A549 (cell line): ENCODE results near the gene FUBP1. TPM values are rescaled to one million over a fixed set of nuclear protein-coding genes. Genes with fewer than 3 reads are reported as not detected.
"Not testable (repeated sequence)": the region's sequence is repeated elsewhere in the genome, so short reads cannot be mapped to it uniquely, and the experiment has no call there.

ENCODE experiments used
- ATAC-seq, 2 experiments: fragments of 200-7000 bp in 1 of 2; fragments of >200 bp in 1 of 2; cut with Nextera tagmentation in 1 of 2; cut with Tn5 transposase in 1 of 2; 3 replicates each; pipeline versions ENCODE4 v1.8.0 to v1.9.1; 2018 to 2020; ENCODE audit warnings: mild to moderate bottlenecking in 1 of 2, moderate library complexity in 1 of 2
- CTCF ChIA-PET: fragments of 300-600 bp; sonication (Branson Sonifier 250); formaldehyde crosslinking; extraction: SDS; loops from one replicate; lab custom pipeline; 2021; ENCODE audit warnings: antibody characterized with exemption, inconsistent platforms; lab: Yijun Ruan, JAX
- POLR2A ChIA-PET: fragments of 350-600 bp; formaldehyde crosslinking; extraction: SDS; loops from one replicate; lab custom pipeline; 2021; ENCODE audit warnings: antibody characterized with exemption, inconsistent platforms; lab: Yijun Ruan, JAX
- DNase-seq, 2 experiments: peaks; one replicate each; pipeline versions ENCODE4 v3.0.0 to v3.0.0-alpha.2; 2011 to 2016; ENCODE audit warnings: low read depth in 1 of 2, low spot score in 1 of 2
- FAIRE-seq: peaks from 2 replicates; lab custom pipeline; 2011; peaks lifted over from hg19 to GRCh38; lab: Jason Lieb, UNC
- H3K27ac ChIP-seq, 2 experiments: fragments of >200 bp; sonication (Bioruptor Twin); formaldehyde crosslinking; 3 replicates each; pipeline ENCODE4 v1.5.1; 2016 to 2017
- H3K4me1 ChIP-seq: fragments of >200 bp; sonication (Bioruptor Twin); formaldehyde crosslinking; 3 replicates; pipeline ENCODE4 v1.6.1; 2016
- H3K4me2 ChIP-seq: fragments of >200 bp; sonication (Bioruptor Twin); formaldehyde crosslinking; 3 replicates; pipeline ENCODE4 v1.6.1; 2016
- H3K4me3 ChIP-seq: fragments of >200 bp; sonication (Bioruptor Twin); formaldehyde crosslinking; 3 replicates; pipeline ENCODE4 v1.5.1; 2016
- H3K9me3 ChIP-seq: fragments of >200 bp; sonication (Bioruptor Twin); formaldehyde crosslinking; 3 replicates; pipeline ENCODE4 v1.6.1; 2016
- ATOH8 ChIP-seq: fragments of 250-450 bp; sonication (Bioruptor Pico); IDR thresholded peaks from 2 replicates; pipeline ENCODE4 v1.5.0; 2020; ENCODE audit warnings: low read depth, mild to moderate bottlenecking, moderate library complexity
- CBX8 ChIP-seq: fragments of 200-600 bp; sonication (generic); IDR thresholded peaks from 2 replicates; pipeline ENCODE4 v1.6.1; 2016
- CHD4 ChIP-seq: fragments of 200-600 bp; sonication (generic); IDR thresholded peaks from 2 replicates; pipeline ENCODE4 v1.6.1; 2016; ENCODE audit warnings: antibody characterized with exemption, mild to moderate bottlenecking, borderline replicate concordance
- EHF ChIP-seq: fragments of 250-450 bp; sonication (Bioruptor Pico); IDR thresholded peaks from 2 replicates; pipeline ENCODE4 v1.5.0; 2020; ENCODE audit warnings: mild to moderate bottlenecking
- EHMT2 ChIP-seq: fragments of 200-600 bp; sonication (generic); IDR thresholded peaks from 2 replicates; pipeline ENCODE4 v1.6.1; 2016; ENCODE audit warnings: antibody characterized with exemption, low read depth, mild to moderate bottlenecking, moderate library complexity
- FOSB ChIP-seq: fragments of 250-450 bp; sonication (Bioruptor Pico); IDR thresholded peaks from 2 replicates; pipeline ENCODE4 v1.5.0; 2020; ENCODE audit warnings: mild to moderate bottlenecking, moderate library complexity
- FOXS1 ChIP-seq: fragments of 250-450 bp; sonication (Bioruptor Pico); IDR thresholded peaks from 2 replicates; pipeline ENCODE4 v1.5.0; 2020; ENCODE audit warnings: mild to moderate bottlenecking, moderate library complexity
- HMGXB4 ChIP-seq: fragments of 250-450 bp; sonication (Bioruptor Pico); IDR thresholded peaks from 2 replicates; pipeline ENCODE4 v1.5.0; 2021; ENCODE audit warnings: mild to moderate bottlenecking, moderate library complexity, borderline replicate concordance
- HOXB5 ChIP-seq: fragments of 250-450 bp; sonication (Bioruptor Pico); IDR thresholded peaks from 2 replicates; pipeline ENCODE4 v1.5.0; 2020; ENCODE audit warnings: mild to moderate bottlenecking, moderate library complexity
- JUN ChIP-seq, 2 experiments: fragments of >200 bp; sonication (Bioruptor Twin); formaldehyde crosslinking; IDR thresholded peaks; 2 replicates in 1 of 2; 3 replicates in 1 of 2; pipeline ENCODE4 v1.6.1; 2016 to 2017
- JUNB ChIP-seq: fragments of >200 bp; sonication (Bioruptor Twin); formaldehyde crosslinking; IDR thresholded peaks from 2 replicates; pipeline ENCODE4 v1.6.1; 2016
- NR3C1 ChIP-seq: fragments of >200 bp; sonication (Bioruptor Twin); formaldehyde crosslinking; IDR thresholded peaks from 3 replicates; pipeline ENCODE4 v1.6.1; 2017
- PHF8 ChIP-seq: fragments of 200-600 bp; sonication (generic); IDR thresholded peaks from 2 replicates; pipeline ENCODE4 v1.6.1; 2016; ENCODE audit warnings: low read depth, mild to moderate bottlenecking, antibody characterized with exemption, moderate library complexity, borderline replicate concordance
- RCOR1 ChIP-seq: fragments of 150-350 bp; IDR thresholded peaks from 2 replicates; pipeline ENCODE4 v1.6.1; 2014; ENCODE audit warnings: antibody characterized with exemption, low read length, low read depth
- REST ChIP-seq: fragments of 200-600 bp; sonication (generic); IDR thresholded peaks from 2 replicates; pipeline ENCODE4 v1.6.1; 2016; ENCODE audit warnings: antibody characterized with exemption, mild to moderate bottlenecking, moderate library complexity
- SMC3 ChIP-seq: fragments of >200 bp; sonication (Bioruptor Twin); formaldehyde crosslinking; IDR thresholded peaks from 3 replicates; pipeline ENCODE4 v1.6.1; 2018; ENCODE audit warnings: inconsistent platforms
- TP53 ChIP-seq: fragments of 250-450 bp; sonication (Bioruptor Pico); IDR thresholded peaks from 2 replicates; pipeline ENCODE4 v1.5.0; 2021; ENCODE audit warnings: mild to moderate bottlenecking, moderate library complexity
- ZFP36 ChIP-seq: fragments of 450-650 bp; IDR thresholded peaks from 2 replicates; pipeline ENCODE4 v1.6.1; 2014; ENCODE audit warnings: borderline replicate concordance; ENCODE audit not compliant: partially characterized antibody
- ZSCAN20 ChIP-seq: fragments of 250-450 bp; sonication (Bioruptor Pico); IDR thresholded peaks from 2 replicates; pipeline ENCODE4 v1.8.0; 2022; ENCODE audit warnings: mild to moderate bottlenecking, moderate library complexity
- WGBS: methylation state at CpG from one replicate; pipeline ENCODE4 v1.1.6; 2017; ENCODE audit errors: missing lambda C conversion rate; 5-methylcytosine and 5-hydroxymethylcytosine counted together
- polyA plus RNA-seq, 4 experiments: library from polyadenylated mRNA; depleted of rRNA in 3 of 4; stranded (reverse); fragments of >200 nt; fragmentation: RNase III in 1 of 4; extraction: RNeasy Plus Mini Kit Qiagen cat#74134 plus additional on column Dnase treatment in 1 of 4; gene quantifications; 2 replicates in 3 of 4; 3 replicates in 1 of 4; pipeline ENCODE4 v1.2.3, GENCODE V29; 2011 to 2017
- TF ChIP-seq, protein P1 (sequence below): IDR thresholded peaks from 2 replicates; pipeline ENCODE4 v1.6.1; 2012; ENCODE audit warnings: low read depth, borderline replicate concordance

Gene FUBP1
- polyA plus RNA-seq, 2 of the 4 experiments (the other 2 are of a cell fraction): 128 to 183 TPM

- Histone ChIP-seq H3K4me1 (no peaks in the 10 kb centered on the region), H3K4me3 (no peak overlapping the region), H3K27ac (no peak overlapping the region), H3K9me3 (no peaks in the 10 kb centered on the region), H3K4me2 (no peak overlapping the region)
- WGBS: 88% methylated on average over 1 of the region's 1 CpG
- CTCF ChIA-PET: interaction anchor here (2.0 kb wide), 1 partner anchor 10 kb away, joined by 4 read pairs; no protein-coding TSS in a partner anchor
- no peak for TF ChIP-seq NR3C1
- TF ChIP-seq CHD4: no peak
- no peak for TF ChIP-seq HMGXB4 (CRISPR knock-in tag)
- no peak for TF ChIP-seq ATOH8 (CRISPR knock-in tag)
- TF ChIP-seq EHF (CRISPR knock-in tag): no peak
- no peak for TF ChIP-seq FOSB
- TF ChIP-seq, protein P1, sequence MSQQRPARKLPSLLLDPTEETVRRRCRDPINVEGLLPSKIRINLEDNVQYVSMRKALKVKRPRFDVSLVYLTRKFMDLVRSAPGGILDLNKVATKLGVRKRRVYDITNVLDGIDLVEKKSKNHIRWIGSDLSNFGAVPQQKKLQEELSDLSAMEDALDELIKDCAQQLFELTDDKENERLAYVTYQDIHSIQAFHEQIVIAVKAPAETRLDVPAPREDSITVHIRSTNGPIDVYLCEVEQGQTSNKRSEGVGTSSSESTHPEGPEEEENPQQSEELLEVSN: no peak
- TF ChIP-seq ZSCAN20: no peak
- no peak for TF ChIP-seq REST
- ATAC-seq (no peak), FAIRE-seq (no peak), DNase-seq (no peak)
- POLR2A ChIA-PET: no interaction called here
Observed at GRCh38 chr1:77925518-77925917, 53.4 kb downstream of the FUBP1 start.

- H3K27ac ChIP-seq, H3K4me2 ChIP-seq, H3K4me1 ChIP-seq, H3K4me3 ChIP-seq, DNase-seq, FAIRE-seq, ATAC-seq, H3K9me3 ChIP-seq, POLR2A ChIA-PET: not testable (repeated sequence)
- 78% methylated on average over 5 of the region's 5 CpGs for WGBS
- CTCF ChIA-PET: interaction anchor here (1.1 kb wide), 1 partner anchor 196 kb away, joined by 4 read pairs; no protein-coding TSS in a partner anchor
Observed at GRCh38 chr1:77918918-77919317, 60.0 kb downstream of the FUBP1 start.

- TF ChIP-seq ZFP36 (no peak), RCOR1 (no peak), REST (no peak), JUN (IDR thresholded peaks at IDR 0.05) (no peak), FOSB (no peak), HOXB5 (CRISPR knock-in tag) (no peak), EHF (CRISPR knock-in tag) (no peak), PHF8 (no peak), EHMT2 (no peak), TP53 (no peak), JUNB (no peak), SMC3 (no peak), CBX8 (no peak), FOXS1 (CRISPR knock-in tag) (no peak)
- TF ChIP-seq, protein P1: no peak
- FAIRE-seq (no peak), DNase-seq (no peak), ATAC-seq (no peak)
- WGBS: 83% methylated on average over 4 of the region's 4 CpGs
- ChIA-PET POLR2A (interaction anchor here (0.6 kb wide), 1 partner anchor 21 kb away, joined by 4 read pairs; the partner anchor contains the start of gene NEXN), CTCF (interaction anchor here (1.0 kb wide), 1 partner anchor 205 kb away, joined by 4 read pairs; no protein-coding TSS in a partner anchor)
- no peaks in the 10 kb centered on the region for H3K4me1 ChIP-seq
- H3K27ac ChIP-seq: no peak overlapping the region
- no peaks in the 10 kb centered on the region for H3K9me3 ChIP-seq
- no peak overlapping the region for H3K4me2 ChIP-seq
- no peak overlapping the region for H3K4me3 ChIP-seq
Observed at GRCh38 chr1:77910116-77910515, 68.8 kb downstream of the FUBP1 start.
